NCI-H345 (cell line): ENCODE data around the gene HIC1.
A peak's percentile ranks its signal among the peaks of the same experiment; 100 is the strongest.

Experiments used
- DNase-seq: peaks from one replicate; lab custom pipeline; 2025; lab: John Stamatoyannopoulos, UW

HIC1 gene

GRCh38 chr17:2044263-2044894 is 10.5 kb upstream of the HIC1 start:
- no peak for DNase-seq

DNA sequence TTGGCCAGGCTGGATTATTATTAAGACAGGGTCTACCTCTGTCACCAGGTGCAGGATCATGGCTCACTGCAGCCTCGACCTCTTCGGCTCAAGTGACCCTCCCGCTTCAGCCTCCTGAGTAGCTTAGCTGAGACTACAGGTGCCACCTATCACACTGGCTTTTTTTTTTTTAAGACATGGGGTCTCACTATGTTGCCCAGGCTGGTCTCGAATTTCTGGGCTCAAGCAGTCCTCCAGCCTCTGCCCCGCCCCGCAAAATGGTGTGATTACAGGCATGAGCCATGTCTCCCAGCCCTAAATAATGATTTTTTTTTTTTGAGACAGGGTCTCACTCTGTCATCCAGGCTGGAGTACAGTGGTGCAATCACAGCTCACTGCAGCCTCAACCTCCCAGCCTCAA is 7.3 kb upstream of the HIC1 start:
- DNase-seq, result no peak

DNA sequence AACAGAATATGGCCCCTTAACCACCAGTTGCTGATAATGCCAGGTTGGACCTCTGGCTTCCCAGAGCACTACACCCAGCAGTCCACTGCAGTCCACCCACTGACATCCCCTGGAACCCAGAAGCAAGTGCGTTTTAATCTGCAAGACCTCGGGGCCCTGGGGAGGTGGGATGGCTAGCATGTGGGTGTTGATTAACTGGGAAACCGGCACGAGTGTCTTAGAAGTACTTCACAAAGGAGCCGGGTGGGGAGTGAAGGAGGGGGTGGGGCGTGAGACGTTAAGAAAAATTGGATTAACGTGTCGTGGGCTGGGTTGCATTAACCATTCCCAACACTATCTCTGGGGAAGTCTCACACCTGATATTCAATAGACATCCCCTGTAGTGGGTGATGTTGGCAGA is 6.1 kb upstream of the HIC1 start:
- no peak for DNase-seq

DNA sequence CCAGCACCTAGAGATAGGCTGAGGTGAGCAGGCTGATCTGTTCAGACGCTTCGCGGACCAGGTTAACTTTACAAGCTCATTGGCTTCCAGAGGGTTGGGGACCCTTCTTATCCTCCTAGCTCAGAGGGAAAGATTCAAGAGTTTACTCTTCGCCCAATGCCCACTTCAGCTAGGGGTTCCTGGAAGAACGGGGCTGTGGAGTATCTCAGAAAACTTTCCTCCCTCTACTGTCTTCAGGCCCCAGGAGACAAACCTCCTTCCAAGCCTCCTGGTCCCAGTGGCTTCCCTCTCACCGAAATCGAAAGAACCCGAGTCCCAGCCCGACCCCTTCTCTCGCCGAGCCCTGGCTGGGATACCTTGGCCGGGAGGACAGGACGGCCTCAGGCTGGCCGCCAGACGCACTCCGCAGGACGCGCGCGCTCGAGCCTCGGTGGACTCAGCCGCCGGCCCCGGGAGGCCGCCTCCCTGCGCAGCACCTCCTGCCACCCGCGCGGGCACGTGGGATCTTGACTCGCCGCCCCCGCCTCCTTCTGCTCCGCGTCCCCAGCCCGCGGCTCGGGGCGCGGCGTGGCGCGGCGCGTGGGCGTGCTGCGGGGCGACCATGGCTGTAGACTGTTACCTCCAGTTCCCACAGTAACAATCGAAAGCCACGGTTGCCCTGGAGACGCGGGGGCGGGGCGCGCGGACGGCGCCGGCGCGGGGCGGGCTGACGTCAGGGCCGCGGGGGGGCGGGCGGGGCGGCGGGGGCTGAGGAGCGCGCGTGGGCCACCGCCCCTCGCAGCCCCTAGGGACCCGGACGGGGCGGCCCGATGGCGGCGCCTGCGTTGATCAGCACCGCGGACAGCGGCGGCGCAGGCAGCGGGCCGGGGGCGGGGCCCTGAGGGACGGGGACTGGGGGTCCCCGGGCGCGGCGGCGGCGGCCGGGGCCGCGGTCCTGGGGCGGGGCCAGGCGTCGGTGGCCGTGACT is 5.3 kb upstream of the HIC1 start:
- peak; percentile 75 for DNase-seq

DNA sequence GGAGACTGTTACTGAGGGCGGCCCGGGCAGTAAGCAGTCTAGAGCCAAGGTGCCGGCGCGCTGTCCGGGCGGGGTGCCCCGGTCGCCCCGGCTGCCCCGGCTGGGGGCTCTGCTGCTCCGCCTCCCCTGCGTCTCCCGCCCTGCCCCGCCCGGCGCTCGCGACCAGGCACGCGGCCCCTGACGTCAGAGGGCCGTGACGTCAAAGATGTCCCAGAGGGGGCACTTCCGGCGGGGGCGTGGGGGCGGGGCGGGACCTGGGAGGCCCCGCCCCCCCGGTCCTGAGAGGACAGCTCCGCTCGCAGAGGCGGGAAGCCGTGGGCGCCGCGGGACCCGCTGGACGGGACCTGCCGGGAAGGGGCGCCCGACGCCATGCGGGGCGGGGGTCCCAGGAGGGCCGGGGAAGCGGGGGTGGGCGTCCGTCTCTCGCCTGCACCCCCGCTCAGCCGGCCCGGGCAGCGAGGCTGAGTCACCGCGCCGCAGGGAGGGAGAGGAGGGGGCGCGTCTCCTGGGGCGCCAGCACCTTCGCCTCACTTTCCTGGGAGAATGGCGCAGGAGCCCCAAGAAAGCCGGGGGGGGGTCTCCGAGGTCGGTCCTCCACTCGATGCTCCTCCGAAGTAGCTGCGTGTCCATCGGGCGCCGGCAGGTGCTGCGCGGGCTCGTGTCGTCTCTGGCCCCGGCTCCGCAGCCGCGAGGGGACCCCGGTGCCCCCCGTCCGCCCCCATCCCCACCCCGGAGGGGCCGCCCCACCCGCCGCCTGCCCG is 4.4 kb upstream of the HIC1 start:
- peak; percentile 83 for DNase-seq

DNA sequence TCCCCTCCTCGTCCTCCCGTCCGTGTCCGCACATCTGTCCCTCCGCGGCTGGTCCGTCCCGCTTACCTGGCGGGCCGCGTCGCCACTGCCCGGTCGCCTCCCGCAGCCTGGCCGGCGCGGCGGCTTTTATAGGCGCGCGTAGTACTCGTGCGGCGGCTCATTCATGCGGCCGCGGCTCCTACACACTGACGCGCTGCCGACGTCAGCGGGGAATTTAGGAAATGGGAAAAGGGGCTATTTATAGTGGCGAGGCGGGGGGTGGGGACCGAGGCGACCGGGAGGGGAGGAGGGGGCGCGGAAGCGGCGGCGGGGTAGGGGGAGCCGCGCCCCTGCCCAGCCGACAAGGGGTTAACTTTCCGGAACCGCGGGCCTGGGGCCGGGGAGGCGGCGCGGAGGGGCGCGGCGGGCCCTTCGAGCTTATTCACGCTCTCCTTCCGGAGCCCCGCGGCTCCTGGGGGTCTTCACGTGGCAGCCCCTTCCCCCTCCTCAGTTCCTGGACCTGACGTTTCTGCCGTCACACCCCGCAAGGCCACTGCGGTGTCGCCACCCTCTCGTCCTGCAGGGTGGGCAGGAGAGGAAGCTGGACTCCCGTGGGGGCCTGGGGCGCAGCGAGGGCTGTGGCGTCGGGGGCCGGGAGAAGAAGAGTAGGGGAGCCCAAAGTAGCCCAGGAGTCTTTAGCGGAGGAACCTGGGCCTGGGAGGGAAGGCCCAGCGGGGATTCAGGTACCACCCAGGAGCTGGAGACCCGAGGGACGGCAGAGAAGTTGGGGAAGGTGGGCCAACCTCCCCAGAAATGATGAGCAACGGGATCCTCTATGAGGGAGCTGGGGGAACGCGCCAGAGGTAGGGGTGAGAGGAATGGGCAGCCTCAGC is 3.6 kb upstream of the HIC1 start:
- DNase-seq, result peak; percentile 37

GRCh38 chr17:2051933-2052559 is 2.9 kb upstream of the HIC1 start:
- no peak for DNase-seq

DNA sequence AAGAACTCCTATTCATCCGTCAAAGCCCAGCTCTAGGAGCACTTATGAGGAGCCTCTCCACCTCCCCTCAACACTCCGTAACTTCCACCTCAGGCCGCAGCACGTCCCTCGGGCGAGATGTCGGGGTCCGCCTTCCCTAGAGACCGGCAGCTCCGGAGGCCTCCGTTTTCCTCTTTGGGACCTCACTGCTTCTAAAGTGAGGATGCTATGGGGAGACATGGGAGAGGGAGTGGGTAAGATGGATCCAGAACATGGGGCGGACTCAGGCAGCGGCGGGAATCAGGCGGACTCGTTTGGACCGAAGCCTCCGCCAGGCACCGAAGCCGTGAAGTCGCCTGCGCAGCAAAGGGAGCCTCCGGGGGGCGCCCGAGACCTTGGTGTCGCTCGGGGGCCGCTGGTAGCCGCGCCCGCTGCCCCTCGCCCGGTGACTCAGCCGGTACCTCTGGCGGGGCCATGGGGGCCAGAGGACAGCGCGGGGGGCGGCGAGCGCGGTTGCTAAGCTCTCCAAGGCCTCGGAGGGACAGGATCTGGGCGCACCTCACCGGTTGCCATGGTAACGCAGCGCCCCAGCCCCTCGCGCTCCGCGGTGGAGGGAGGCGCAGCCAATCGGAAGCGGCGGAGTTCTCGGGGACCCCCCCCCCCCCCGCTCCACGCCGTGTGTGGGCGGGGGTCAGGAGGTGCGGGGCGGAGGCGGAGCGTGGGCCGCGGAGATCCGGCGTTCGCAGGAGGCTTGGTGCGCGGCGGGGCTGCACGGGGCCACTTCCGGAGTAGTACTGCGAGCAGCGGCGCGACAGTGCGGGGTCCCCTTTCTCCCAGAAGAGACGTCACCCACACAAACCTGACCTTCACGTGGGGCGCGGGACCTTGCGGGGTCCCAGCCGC is 1.3 kb upstream of the HIC1 start:
- peak; percentile 51 for DNase-seq

- no peak for DNase-seq
Observed at GRCh38 chr17:2054262-2054511, 716 bp upstream of the HIC1 start.

GRCh38 chr17:2055292-2056205 is 646 bp downstream of the HIC1 start:
- no peak for DNase-seq

DNA sequence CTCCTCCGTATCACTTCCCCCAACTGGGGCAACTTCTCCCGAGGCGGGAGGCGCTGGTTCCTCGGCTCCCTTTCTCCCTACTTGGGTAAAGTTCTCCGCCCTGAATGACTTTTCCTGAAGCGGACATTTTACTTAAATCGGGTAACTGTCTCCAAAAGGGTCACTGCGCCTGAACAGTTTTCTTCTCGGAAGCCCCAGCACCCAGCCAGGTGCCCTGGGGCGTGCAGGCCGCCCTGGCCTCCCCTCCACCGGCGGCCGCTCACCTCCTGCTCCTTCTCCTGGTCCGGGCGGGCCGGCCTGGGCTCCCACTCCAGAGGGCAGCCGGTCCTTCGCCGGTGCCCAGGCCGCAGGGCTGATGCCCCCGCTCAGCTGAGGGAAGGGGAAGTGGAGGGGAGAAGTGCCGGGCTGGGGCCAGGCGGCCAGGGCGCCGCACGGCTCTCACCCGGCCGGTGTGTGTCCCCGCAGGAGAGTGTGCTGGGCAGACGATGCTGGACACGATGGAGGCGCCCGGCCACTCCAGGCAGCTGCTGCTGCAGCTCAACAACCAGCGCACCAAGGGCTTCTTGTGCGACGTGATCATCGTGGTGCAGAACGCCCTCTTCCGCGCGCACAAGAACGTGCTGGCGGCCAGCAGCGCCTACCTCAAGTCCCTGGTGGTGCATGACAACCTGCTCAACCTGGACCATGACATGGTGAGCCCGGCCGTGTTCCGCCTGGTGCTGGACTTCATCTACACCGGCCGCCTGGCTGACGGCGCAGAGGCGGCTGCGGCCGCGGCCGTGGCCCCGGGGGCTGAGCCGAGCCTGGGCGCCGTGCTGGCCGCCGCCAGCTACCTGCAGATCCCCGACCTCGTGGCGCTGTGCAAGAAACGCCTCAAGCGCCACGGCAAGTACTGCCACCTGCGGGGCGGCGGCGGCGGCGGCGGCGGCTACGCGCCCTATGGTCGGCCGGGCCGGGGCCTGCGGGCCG is 1.6 kb downstream of the HIC1 start:
- no peak for DNase-seq

- no peak for DNase-seq
Observed at GRCh38 chr17:2057175-2057759, 2.4 kb downstream of the HIC1 start.

- DNase-seq, result no peak
Observed at GRCh38 chr17:2057760-2058585, 3.1 kb downstream of the HIC1 start.

DNA sequence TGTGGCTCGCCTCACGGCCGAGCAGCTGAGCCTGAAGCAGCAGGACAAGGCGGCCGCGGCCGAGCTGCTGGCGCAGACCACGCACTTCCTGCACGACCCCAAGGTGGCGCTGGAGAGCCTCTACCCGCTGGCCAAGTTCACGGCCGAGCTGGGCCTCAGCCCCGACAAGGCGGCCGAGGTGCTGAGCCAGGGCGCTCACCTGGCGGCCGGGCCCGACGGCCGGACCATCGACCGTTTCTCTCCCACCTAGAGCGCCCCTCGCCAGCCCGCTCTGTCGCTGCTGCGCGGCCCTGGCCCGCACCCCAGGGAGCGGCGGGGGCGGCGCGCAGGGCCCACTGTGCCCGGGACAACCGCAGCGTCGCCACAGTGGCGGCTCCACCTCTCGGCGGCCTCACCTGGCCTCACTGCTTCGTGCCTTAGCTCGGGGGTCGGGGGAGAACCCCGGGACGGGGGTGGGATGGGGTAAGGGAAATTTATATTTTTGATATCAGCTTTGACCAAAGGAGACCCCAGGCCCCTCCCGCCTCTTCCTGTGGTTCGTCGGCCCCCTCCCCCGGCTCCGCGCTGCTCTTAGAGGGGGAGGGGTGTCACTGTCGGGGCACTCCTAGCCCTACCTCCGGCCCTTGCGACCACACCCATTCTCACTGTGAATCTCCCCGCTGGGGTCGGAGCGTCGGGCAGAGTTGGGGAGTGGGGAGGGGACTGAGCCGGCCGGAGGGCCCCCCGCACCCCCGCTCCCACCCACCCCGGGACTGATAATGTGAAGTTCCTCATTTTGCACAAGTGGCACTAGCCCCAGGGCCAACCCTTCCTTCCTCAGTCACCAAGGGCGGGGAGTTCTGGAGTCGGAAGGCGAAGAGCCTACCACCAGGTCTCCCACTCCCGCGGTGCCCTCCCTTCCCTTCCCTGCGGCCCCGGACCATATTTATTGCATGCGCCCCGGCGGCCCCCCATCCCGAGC is 4.0 kb downstream of the HIC1 start:
- no peak for DNase-seq

GRCh38 chr17:2059547-2060384 is 4.9 kb downstream of the HIC1 start:
- DNase-seq, result no peak
